ENCODE results near the gene LSM3. TPM values are rescaled to one million over a fixed set of nuclear protein-coding genes. Genes with fewer than 3 reads are reported as not detected.

LSM3 gene
- total RNA-seq, 1 donor from 2014 or later, result 9.5 TPM

- no peak overlapping the region for H3K27ac ChIP-seq (ENCODE audit: low read depth, low read length)
- Mint-ChIP-seq H3K4me1 (ENCODE audit: low read depth, unreplicated experiment) (peaks cover 2% of the 10 kb centered on the region), H3K9me3 (ENCODE audit: unreplicated experiment) (no peaks in the 10 kb centered on the region), H3K36me3 (ENCODE audit: low read depth, unreplicated experiment) (peaks cover 46% of the 10 kb centered on the region), H3K4me3 (ENCODE audit: unreplicated experiment) (no peak overlapping the region), H3K27me3 (ENCODE audit: low read depth, unreplicated experiment) (no peaks in the 10 kb centered on the region), H3K27ac (ENCODE audit: unreplicated experiment) (peak overlapping the region; percentile 53)
- peaks cover 8% of the 10 kb centered on the region for H3K79me2 ChIP-seq (ENCODE audit: insufficient read depth, low read length)
- H3K4me1 ChIP-seq (ENCODE audit: insufficient read depth, low read length), result no peaks in the 10 kb centered on the region
- H3K4me3 ChIP-seq (ENCODE audit: insufficient read depth, low read depth, low read length), result no peak overlapping the region
- no peak overlapping the region for H3K4me2 ChIP-seq (ENCODE audit: low read length)
- no peak overlapping the region for H2AFZ ChIP-seq (ENCODE audit: low read depth, low read length)
- no peak overlapping the region for H3K9ac ChIP-seq (ENCODE audit: low read length)
- no peak for DNase-seq (ENCODE audit: low read depth)
- peaks cover 29% of the 10 kb centered on the region for H4K20me1 ChIP-seq (ENCODE audit: insufficient read depth, low read length)
- no peak for TF ChIP-seq EZH2 (IDR thresholded peaks at IDR 0.05; ENCODE audit: insufficient read depth, low read length)
- no peak for TF ChIP-seq CTCF (IDR thresholded peaks at IDR 0.05; ENCODE audit: insufficient read depth, low read depth, low read length)
- H3K27me3 ChIP-seq (ENCODE audit: insufficient read depth, low read length), result no peaks in the 10 kb centered on the region
- FAIRE-seq, result no peak
- H3K9me3 ChIP-seq (ENCODE audit: insufficient read depth, low read depth, low read length), result no peaks in the 10 kb centered on the region
- H3K36me3 ChIP-seq (ENCODE audit: insufficient read depth, low read length), result peaks cover 56% of the 10 kb centered on the region
Observed at GRCh38 chr3:14134291-14134690, 44.3 kb upstream of the LSM3 start.

- Histone ChIP-seq H3K27ac (ENCODE audit: low read depth, low read length) (no peak overlapping the region), H3K4me3 (ENCODE audit: insufficient read depth, low read depth, low read length) (no peak overlapping the region), H3K79me2 (ENCODE audit: insufficient read depth, low read length) (peaks cover 3% of the 10 kb centered on the region), H3K27me3 (ENCODE audit: insufficient read depth, low read length) (no peaks in the 10 kb centered on the region), H3K9me3 (ENCODE audit: insufficient read depth, low read depth, low read length) (no peaks in the 10 kb centered on the region), H4K20me1 (ENCODE audit: insufficient read depth, low read length) (peaks cover 21% of the 10 kb centered on the region), H3K4me1 (ENCODE audit: insufficient read depth, low read length) (no peaks in the 10 kb centered on the region), H3K4me2 (ENCODE audit: low read length) (no peak overlapping the region), H3K36me3 (ENCODE audit: insufficient read depth, low read length) (peaks cover 47% of the 10 kb centered on the region), H3K9ac (ENCODE audit: low read length) (no peak overlapping the region), H2AFZ (ENCODE audit: low read depth, low read length) (no peak overlapping the region)
- no peak overlapping the region for H3K4me3 Mint-ChIP-seq (ENCODE audit: unreplicated experiment)
- no peaks in the 10 kb centered on the region for H3K27me3 Mint-ChIP-seq (ENCODE audit: low read depth, unreplicated experiment)
- H3K9me3 Mint-ChIP-seq (ENCODE audit: unreplicated experiment), result no peaks in the 10 kb centered on the region
- H3K4me1 Mint-ChIP-seq (ENCODE audit: low read depth, unreplicated experiment), result peaks cover 2% of the 10 kb centered on the region
- H3K36me3 Mint-ChIP-seq (ENCODE audit: low read depth, unreplicated experiment), result peaks cover 47% of the 10 kb centered on the region
- no peak for DNase-seq (ENCODE audit: low read depth)
- no peak for TF ChIP-seq EZH2 (IDR thresholded peaks at IDR 0.05; ENCODE audit: insufficient read depth, low read length)
- no peak for TF ChIP-seq CTCF (IDR thresholded peaks at IDR 0.05; ENCODE audit: insufficient read depth, low read depth, low read length)
- no peak for FAIRE-seq
- peak overlapping the region; percentile 31 for H3K27ac Mint-ChIP-seq (ENCODE audit: unreplicated experiment)
Observed at GRCh38 chr3:14135581-14135980, 43.0 kb upstream of the LSM3 start.

GRCh38 chr3:14137004-14137403 lies 41.6 kb upstream of the LSM3 start:
- no peaks in the 10 kb centered on the region for H3K27me3 ChIP-seq (ENCODE audit: insufficient read depth, low read length)
- no peak overlapping the region for H3K4me2 ChIP-seq (ENCODE audit: low read length)
- no peaks in the 10 kb centered on the region for H3K4me1 ChIP-seq (ENCODE audit: insufficient read depth, low read length)
- DNase-seq (ENCODE audit: low read depth), result no peak
- H3K9ac ChIP-seq (ENCODE audit: low read length), result no peak overlapping the region
- H2AFZ ChIP-seq (ENCODE audit: low read depth, low read length), result no peak overlapping the region
- Mint-ChIP-seq H3K27me3 (ENCODE audit: low read depth, unreplicated experiment) (no peaks in the 10 kb centered on the region), H3K9me3 (ENCODE audit: unreplicated experiment) (no peaks in the 10 kb centered on the region), H3K36me3 (ENCODE audit: low read depth, unreplicated experiment) (peaks cover 37% of the 10 kb centered on the region), H3K4me1 (ENCODE audit: low read depth, unreplicated experiment) (peaks cover 6% of the 10 kb centered on the region), H3K27ac (ENCODE audit: unreplicated experiment) (no peak overlapping the region), H3K4me3 (ENCODE audit: unreplicated experiment) (no peak overlapping the region)
- H3K4me3 ChIP-seq (ENCODE audit: insufficient read depth, low read depth, low read length), result no peak overlapping the region
- H3K79me2 ChIP-seq (ENCODE audit: insufficient read depth, low read length), result no peaks in the 10 kb centered on the region
- TF ChIP-seq CTCF (IDR thresholded peaks at IDR 0.05; ENCODE audit: insufficient read depth, low read depth, low read length) (no peak), EZH2 (IDR thresholded peaks at IDR 0.05; ENCODE audit: insufficient read depth, low read length) (no peak)
- no peaks in the 10 kb centered on the region for H3K9me3 ChIP-seq (ENCODE audit: insufficient read depth, low read depth, low read length)
- peaks cover 10% of the 10 kb centered on the region for H4K20me1 ChIP-seq (ENCODE audit: insufficient read depth, low read length)
- H3K36me3 ChIP-seq (ENCODE audit: insufficient read depth, low read length), result peaks cover 36% of the 10 kb centered on the region
- no peak overlapping the region for H3K27ac ChIP-seq (ENCODE audit: low read depth, low read length)
- FAIRE-seq, result no peak

All from astrocyte (in vitro differentiated cells and primary cell).